GM19025 (cell line): ENCODE measurements around the gene SV2C.

Experiments used
- ATAC-seq: cut with Tn5 transposase; IDR thresholded peaks from one replicate; pipeline ENCODE4 v1.9.1; 2021; ENCODE audit warnings: mild to moderate bottlenecking, low read depth, moderate library complexity; ENCODE audit not compliant: unreplicated experiment

SV2C gene

GRCh38 chr5:76196457-76196856, 113.3 kb downstream of the SV2C start:
- ATAC-seq = no peak

GRCh38 chr5:76196886-76197489, 113.8 kb downstream of the SV2C start:
- ATAC-seq = no peak

GRCh38 chr5:76197726-76198125, 114.5 kb downstream of the SV2C start:
- ATAC-seq = no peak

DNA sequence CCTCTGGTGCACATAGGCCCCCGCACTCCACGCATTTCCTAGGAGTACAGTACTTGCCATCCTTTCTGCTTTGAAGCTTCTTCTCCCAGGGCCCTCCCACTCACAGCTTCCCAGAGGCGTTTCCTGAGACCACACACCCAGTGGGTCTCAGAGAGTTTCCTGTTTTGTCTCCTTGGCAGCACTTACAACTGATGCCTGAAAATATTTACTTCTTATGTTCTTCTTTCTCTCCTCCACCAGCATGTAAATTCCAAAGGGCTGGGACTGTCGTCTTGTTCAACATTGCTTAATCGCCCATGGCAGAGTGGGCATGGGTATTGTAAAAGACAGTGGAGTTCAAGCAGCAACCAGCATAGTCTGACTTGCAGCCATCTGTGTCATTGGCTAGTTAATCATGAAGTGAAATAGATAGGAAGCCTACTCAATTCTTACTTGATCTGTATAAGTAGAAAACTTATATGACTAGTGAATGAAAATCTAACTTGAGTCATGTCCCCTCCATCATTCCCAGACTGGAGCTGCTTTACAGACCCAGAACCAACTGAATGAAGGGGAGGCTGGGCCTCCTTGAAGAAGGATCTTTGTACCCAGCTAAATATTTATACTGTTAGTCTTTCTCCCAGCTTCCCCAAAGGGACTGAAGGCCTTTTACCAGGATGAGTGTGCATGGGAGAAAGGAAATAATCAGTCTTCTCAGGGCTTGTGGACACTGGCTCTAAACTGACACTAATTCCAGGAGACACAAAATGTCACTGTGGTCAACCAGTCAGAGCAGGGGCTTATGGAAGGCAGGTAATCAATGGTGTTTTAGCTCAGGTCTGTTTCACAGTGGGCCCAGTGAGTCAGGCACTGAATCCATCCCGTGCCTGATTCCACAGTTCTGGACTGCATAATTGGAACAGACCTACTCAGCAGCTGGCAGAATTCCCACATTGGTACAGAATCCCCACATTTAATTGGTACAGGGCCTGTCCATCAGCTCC, 116.4 kb downstream of the SV2C start:
- ATAC-seq = no peak

GRCh38 chr5:76202182-76202581, 119.0 kb downstream of the SV2C start:
- no peak for ATAC-seq

DNA sequence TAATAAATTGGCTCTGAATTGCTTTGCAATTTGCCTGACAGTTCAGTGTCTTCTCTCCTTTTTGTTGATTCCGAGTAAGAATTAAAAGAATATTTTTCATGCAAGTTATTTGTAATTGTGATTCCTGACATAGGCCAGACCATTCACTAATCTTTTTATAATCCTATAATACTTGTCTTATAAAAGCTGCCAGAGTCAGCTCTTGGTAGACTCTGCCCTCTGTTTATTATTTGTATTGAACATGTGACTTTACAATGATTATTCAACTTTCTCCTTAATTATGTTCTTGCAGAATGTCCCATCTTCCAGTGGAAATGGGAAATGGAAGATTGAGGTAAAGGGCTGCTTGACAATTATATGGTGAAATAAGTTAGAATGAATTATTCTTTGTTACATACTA, 121.0 kb downstream of the SV2C start:
- ATAC-seq = no peak

- ATAC-seq = no peak
Measured at GRCh38 chr5:76204713-76205112, 121.5 kb downstream of the SV2C start.

DNA sequence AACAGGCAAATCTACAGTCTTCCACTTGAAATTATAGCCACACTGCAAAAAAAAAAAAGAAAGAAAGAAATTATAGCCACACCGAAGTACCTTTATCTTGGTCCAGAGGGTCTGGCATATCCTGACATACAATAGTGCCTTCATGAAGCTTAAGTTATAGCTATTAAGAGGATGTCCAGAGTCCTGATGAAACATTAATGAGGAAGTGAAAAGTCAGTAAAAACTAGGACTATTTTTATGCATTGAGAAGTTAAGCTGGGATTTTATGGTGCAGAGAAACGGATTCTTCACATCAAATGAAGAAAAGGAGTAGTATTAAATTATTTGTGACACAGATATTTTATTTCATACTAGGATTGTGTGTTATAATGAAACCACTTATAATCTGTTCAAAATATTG, 123.9 kb downstream of the SV2C start:
- ATAC-seq = no peak

DNA sequence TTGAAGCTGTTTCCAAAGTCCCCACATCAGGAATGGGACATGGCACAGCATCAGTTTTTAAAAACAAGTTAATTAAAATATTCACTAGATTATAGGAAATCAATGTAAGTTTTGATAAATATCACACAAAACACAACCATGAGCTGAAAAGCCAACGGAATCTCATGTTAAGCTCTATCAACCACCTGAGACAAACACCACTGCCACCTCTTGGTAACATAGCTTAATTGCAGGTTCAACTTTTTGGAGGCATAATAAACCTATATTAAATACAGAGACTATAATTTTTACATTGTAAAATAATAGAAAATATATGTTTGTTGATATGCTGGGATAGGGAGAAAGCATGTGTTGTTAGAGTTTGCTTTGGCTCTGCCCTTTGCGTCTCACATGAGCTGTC, 126.1 kb downstream of the SV2C start:
- no peak for ATAC-seq

DNA sequence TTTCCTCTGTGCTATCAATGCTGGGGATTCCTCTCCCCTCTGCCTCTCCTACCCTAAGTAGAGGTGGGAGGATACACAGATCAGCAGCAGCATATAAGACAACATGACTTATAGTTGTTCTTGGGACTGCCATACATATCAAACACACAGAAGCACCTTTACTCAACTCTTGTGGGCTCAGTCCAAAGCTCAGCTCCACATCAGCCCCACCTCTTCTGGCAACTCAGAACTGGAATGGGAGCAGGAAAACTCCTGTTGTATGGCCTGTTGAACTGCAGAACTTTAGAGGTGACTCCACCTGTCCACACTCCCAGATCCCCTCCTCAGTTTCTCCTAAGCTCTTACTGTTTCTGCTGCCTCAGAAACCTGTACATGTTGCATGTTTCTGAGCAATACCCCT, 127.8 kb downstream of the SV2C start:
- ATAC-seq = no peak

DNA sequence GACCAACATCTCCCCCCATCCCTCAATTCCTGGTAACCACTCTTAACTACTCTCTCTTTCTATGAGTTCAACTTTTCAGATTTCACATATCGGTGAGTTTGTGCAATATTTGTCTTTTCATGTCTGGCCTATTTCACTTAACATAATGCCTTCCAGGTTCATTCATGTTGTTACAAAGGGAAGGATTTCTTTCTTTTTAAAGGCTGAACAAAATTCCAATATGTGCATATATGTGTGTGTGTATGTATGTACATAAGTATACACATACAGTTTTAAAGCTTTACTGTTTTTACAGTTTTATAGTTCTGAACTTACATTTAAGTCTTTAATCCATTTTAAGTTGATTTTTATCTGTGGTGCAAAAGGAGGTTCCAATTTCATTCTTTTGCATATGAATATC, 130.7 kb downstream of the SV2C start:
- no peak for ATAC-seq

- ATAC-seq = no peak
Measured at GRCh38 chr5:76216748-76217147, 133.6 kb downstream of the SV2C start.

DNA sequence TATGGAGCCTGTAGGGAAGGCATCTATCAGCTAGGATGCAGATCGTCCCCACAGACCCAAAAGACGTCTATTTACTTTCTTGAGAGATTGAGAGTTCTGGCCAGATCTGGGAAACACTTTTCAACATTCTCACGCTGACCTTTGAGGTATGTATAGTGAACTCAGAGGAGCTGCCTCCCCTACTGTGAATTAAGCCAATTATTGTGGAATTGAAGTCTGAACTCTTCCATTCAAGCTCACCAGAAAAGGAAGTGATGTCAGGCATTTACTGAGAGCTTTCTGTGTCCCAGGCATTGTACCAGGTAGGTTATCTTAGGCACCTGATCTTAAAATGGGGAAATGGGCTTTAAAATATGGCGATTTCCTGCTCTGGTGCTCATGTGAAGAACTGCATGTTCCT, 136.5 kb downstream of the SV2C start:
- no peak for ATAC-seq

- ATAC-seq = no peak
Measured at GRCh38 chr5:76221311-76221710, 138.1 kb downstream of the SV2C start.

DNA sequence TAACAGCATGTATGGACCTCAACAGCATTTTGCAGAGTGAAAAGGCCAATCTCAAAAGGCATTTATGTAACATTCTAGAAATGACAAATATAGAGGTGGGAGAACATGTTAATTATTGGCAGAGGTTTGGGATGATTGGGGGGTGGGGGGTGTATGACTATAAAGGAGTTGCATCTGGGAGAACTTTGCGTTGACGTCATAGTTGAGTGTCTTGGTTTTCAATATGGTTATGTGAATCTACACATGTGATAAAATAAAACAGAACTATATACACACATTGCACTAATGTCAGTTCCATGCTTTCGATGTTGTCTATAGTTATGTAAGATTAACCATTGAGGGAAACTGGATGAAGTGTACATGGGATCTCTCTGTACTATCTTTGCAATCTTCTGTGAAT, 139.1 kb downstream of the SV2C start:
- ATAC-seq = no peak

DNA sequence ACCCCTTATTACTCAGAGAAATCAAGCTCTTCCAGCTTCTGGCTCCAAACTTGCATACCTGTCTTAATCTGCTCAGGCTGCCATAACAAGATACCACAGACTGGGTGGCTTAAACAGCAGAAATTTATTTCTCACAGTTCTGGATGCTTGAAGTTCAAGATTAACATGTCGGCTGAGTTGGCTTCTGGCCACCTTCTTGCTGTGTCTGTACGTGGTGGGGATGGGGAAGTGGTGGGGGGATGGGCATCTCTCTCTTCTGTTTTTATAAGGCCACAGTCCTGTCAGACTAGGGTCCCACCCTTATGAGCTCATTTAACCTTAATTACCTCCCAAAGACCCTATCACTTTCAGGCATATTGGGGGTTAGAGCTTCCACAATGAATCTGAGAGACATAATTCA, 140.5 kb downstream of the SV2C start:
- ATAC-seq = no peak

DNA sequence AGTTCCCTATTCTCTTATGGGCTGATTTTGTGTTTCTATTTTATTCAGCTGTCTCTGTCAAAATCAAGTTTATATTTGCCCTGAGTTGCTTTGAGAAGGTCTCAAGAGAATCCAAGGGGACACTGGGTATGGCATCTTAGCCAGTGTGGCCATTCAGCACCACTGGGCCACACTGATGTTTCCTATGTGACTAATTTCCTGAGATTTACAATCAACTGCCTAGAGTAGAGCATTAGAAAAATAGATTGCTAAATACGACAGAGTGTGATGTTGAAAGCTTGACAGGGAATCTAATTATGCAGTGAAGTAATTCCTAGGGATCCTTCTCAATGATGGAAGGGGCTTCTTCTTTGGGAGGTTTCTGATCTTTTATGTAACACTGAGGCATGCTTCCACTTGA, 141.7 kb downstream of the SV2C start:
- no peak for ATAC-seq

DNA sequence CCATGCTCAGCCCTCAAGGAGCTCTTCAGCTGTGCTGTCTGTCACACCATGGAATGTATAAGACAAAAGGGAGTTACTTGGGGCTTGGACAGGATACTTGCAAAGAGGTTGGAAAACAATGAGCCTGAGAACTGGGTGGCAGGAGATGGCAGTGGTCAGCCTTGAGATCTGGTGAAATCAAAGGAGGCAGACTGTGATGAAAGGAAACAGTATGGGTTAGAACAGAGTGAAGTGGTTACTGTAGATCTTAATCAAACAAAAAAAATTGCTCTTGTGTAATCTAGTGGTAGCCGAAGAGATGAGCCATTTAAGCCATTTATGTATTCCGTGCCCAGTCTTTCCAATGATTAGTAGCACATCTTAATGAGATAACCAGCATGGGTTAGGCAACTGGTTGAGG, 142.2 kb downstream of the SV2C start:
- ATAC-seq = no peak

GRCh38 chr5:76229900-76230299, 146.7 kb downstream of the SV2C start:
- no peak for ATAC-seq

DNA sequence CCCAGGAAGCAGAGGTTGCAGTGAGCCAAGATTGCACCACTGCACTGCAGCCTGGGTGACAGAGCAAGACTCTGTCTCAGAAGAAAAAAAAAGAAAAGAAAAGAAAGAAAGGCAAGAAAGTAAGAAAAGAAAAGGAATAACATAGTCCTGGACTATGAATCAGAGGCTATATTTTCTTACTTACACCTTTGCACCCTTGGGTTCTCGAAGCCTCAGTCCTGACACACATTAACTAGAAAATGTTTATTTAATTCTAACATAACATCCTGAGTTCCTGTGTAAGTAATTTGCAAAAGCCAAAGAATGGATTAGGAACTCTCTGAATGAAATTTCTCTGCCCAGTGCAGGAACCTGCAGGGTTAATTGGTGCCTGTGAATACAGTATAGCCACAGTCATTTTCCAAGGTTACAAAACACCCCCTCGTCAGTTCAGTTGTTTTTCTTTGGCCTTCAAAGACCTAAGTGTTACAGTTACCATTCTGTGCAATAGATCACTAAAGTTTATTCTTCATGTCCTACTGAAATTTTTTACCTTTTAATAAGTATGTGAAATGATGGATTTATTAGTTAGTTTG, 147.6 kb downstream of the SV2C start:
- ATAC-seq = no peak

GRCh38 chr5:76234665-76235064, 151.5 kb downstream of the SV2C start:
- no peak for ATAC-seq

- no peak for ATAC-seq
Measured at GRCh38 chr5:76236684-76237083, 153.5 kb downstream of the SV2C start.
